H1 (cell line): ENCODE results near the gene PGGHG. TPM values are rescaled to one million over a fixed set of nuclear protein-coding genes. Genes with fewer than 3 reads are reported as not detected.
A peak's percentile ranks its signal among the peaks of the same experiment; 100 is the strongest.
"Not testable (repeated sequence)": the region's sequence is repeated elsewhere in the genome, so short reads cannot be mapped to it uniquely, and the experiment has no call there.

Experiments used
- CTCF ChIA-PET: fragments of 300-600 bp; sonication (Branson Sonifier 250); formaldehyde crosslinking; loops from one replicate; lab custom pipeline; 2021; ENCODE audit not compliant: partially characterized antibody; lab: Charles Lee
- POLR2A ChIA-PET: fragments of 300-600 bp; sonication (Branson Sonifier 250); formaldehyde crosslinking; loops from one replicate; lab custom pipeline; 2021; ENCODE audit warnings: inconsistent platforms; ENCODE audit not compliant: partially characterized antibody; lab: Charles Lee
- DNase-seq, 2 experiments: peaks; one replicate each; pipeline versions ENCODE4 v3.0.0 to v3.0.0-alpha.2; 2010 to 2022; ENCODE audit warnings: low spot score in 2 of 2, low read depth in 1 of 2, mixed read lengths in 1 of 2
- FAIRE-seq: peaks from 2 replicates; lab custom pipeline; 2011; peaks lifted over from hg19 to GRCh38; lab: Jason Lieb, UNC
- H2AFZ ChIP-seq: 2 replicates; pipeline ENCODE4 v1.8.1; 2012; ENCODE audit warnings: low read length, inconsistent platforms
- H2AK5ac ChIP-seq: 2 replicates; pipeline ENCODE4 v1.6.1; 2013; ENCODE audit warnings: low read depth, low read length
- H2BK120ac ChIP-seq: replicated peaks from 2 replicates; pipeline ENCODE3; 2013; ENCODE audit warnings: low read depth, low read length, inconsistent platforms
- H2BK12ac ChIP-seq: 2 replicates; pipeline ENCODE4 v1.6.1; 2013; ENCODE audit warnings: low read depth, low read length
- H2BK15ac ChIP-seq: 2 replicates; pipeline ENCODE4 v1.6.1; 2013; ENCODE audit warnings: low read length
- H2BK20ac ChIP-seq: 2 replicates; pipeline ENCODE4 v1.6.1; 2013; ENCODE audit warnings: low read length
- H2BK5ac ChIP-seq: 2 replicates; pipeline ENCODE4 v1.6.1; 2013; ENCODE audit warnings: low read depth, low read length
- H3K14ac ChIP-seq: 2 replicates; pipeline ENCODE4 v1.6.1; 2013; ENCODE audit warnings: inconsistent platforms; ENCODE audit not compliant: insufficient read length
- H3K18ac ChIP-seq: 2 replicates; pipeline ENCODE4 v1.6.1; 2013; ENCODE audit warnings: low read length; ENCODE audit errors: extremely low read depth
- H3K23ac ChIP-seq: 2 replicates; pipeline ENCODE4 v1.6.1; 2013; ENCODE audit warnings: inconsistent platforms; ENCODE audit not compliant: insufficient read length
- H3K23me2 ChIP-seq: 2 replicates; pipeline ENCODE4 v1.6.1; 2013; ENCODE audit warnings: low read depth, low read length
- H3K27ac ChIP-seq: 2 replicates; pipeline ENCODE4 v1.6.1; 2011; ENCODE audit warnings: low read depth, low read length, inconsistent platforms
- H3K27me3 ChIP-seq, 4 experiments: replicated peaks in 1 of 4; 1 replicate in 1 of 4; 2 replicates in 3 of 4; pipeline versions ENCODE4 v1.6.1 to v1.8.1; 2011 to 2013; ENCODE audit warnings: low read length in 3 of 4, mild to moderate bottlenecking in 3 of 4, inconsistent platforms in 2 of 4, mixed read lengths in 2 of 4, moderate library complexity in 1 of 4; ENCODE audit not compliant: control insufficient read depth in 3 of 4, insufficient read depth in 3 of 4; ENCODE audit errors: extremely low read depth in 1 of 4
- H3K36me3 ChIP-seq, 4 experiments: 2 replicates each; pipeline versions ENCODE4 v1.6.1 to v1.8.1; 2011 to 2013; ENCODE audit warnings: mild to moderate bottlenecking in 4 of 4, low read length in 3 of 4, moderate library complexity in 2 of 4, control low read depth in 1 of 4, inconsistent platforms in 1 of 4; ENCODE audit not compliant: insufficient read depth in 4 of 4, control insufficient read depth in 2 of 4
- H3K4ac ChIP-seq: replicated peaks from 2 replicates; pipeline ENCODE3; 2013; ENCODE audit warnings: low read length, low read depth, mixed read lengths, inconsistent platforms; ENCODE audit not compliant: insufficient read length
- H3K4me1 ChIP-seq, 4 experiments: replicated peaks in 1 of 4; 1 replicate in 1 of 4; 2 replicates in 3 of 4; pipeline versions ENCODE4 v1.6.1 to v1.8.1; 2011 to 2013; ENCODE audit warnings: low read length in 3 of 4, inconsistent platforms in 2 of 4, mixed read lengths in 1 of 4; ENCODE audit not compliant: insufficient read depth in 4 of 4, control insufficient read depth in 3 of 4
- H3K4me2 ChIP-seq, 2 experiments: 2 replicates each; pipeline versions ENCODE4 v1.6.1 to v1.8.1; 2011 to 2013; ENCODE audit warnings: low read depth in 2 of 2, low read length in 2 of 2, control low read depth in 1 of 2, inconsistent platforms in 1 of 2, mild to moderate bottlenecking in 1 of 2; ENCODE audit not compliant: insufficient read depth in 1 of 2
- H3K4me3 ChIP-seq, 4 experiments: fragments of 200-600, 300-600 bp in 1 of 4; sonication (generic), shearing (Covaris generic), sonication (Bioruptor Twin) in 1 of 4; 2 replicates each; pipeline versions ENCODE4 v1.5.1 to v1.8.1; 2011 to 2016; ENCODE audit warnings: low read length in 4 of 4, low read depth in 3 of 4, control low read depth in 2 of 4, inconsistent platforms in 2 of 4, mild to moderate bottlenecking in 2 of 4, mixed read lengths in 1 of 4, moderate library complexity in 1 of 4; ENCODE audit not compliant: insufficient read depth in 2 of 4; ENCODE audit errors: extremely low read depth in 1 of 4
- H3K56ac ChIP-seq: replicated peaks from 2 replicates; pipeline ENCODE3; 2013; ENCODE audit warnings: low read depth, mild to moderate bottlenecking, mixed read lengths, low read length, inconsistent platforms; ENCODE audit not compliant: insufficient read length
- H3K79me1 ChIP-seq: 2 replicates; pipeline ENCODE4 v1.6.1; 2013; ENCODE audit warnings: low read depth, low read length, control low read depth
- H3K79me2 ChIP-seq, 2 experiments: 2 replicates each; pipeline versions ENCODE4 v1.6.1 to v1.8.1; 2012 to 2013; ENCODE audit warnings: low read length in 2 of 2, mild to moderate bottlenecking in 2 of 2, inconsistent platforms in 1 of 2; ENCODE audit not compliant: insufficient read depth in 2 of 2, control insufficient read depth in 1 of 2
- H3K9ac ChIP-seq, 4 experiments: replicated peaks in 1 of 4; 1 replicate in 1 of 4; 2 replicates in 3 of 4; pipeline versions ENCODE4 v1.6.1 to v1.8.1; 2011 to 2013; ENCODE audit warnings: low read depth in 3 of 4, low read length in 3 of 4, control low read depth in 2 of 4, mild to moderate bottlenecking in 2 of 4, moderate library complexity in 2 of 4, inconsistent platforms in 1 of 4; ENCODE audit errors: extremely low read depth in 1 of 4
- H3K9me3 ChIP-seq, 2 experiments: 2 replicates each; pipeline versions ENCODE4 v1.6.1 to v1.8.1; 2012 to 2013; ENCODE audit warnings: mild to moderate bottlenecking in 2 of 2, moderate library complexity in 2 of 2, control low read depth in 1 of 2, inconsistent platforms in 1 of 2, low read depth in 1 of 2, low read length in 1 of 2, mixed read lengths in 1 of 2; ENCODE audit not compliant: insufficient read depth in 2 of 2
- H4K20me1 ChIP-seq, 2 experiments: replicated peaks in 1 of 2; 2 replicates each; pipeline versions ENCODE3 to v1.8.1; 2011 to 2013; ENCODE audit warnings: inconsistent platforms in 2 of 2, low read length in 2 of 2, mild to moderate bottlenecking in 1 of 2; ENCODE audit not compliant: insufficient read depth in 2 of 2, control insufficient read depth in 1 of 2
- H4K5ac ChIP-seq: 2 replicates; pipeline ENCODE4 v1.6.1; 2013; ENCODE audit warnings: low read length, low read depth, mixed read lengths, inconsistent platforms; ENCODE audit not compliant: insufficient read length
- H4K8ac ChIP-seq: 2 replicates; pipeline ENCODE4 v1.8.0; 2013; ENCODE audit warnings: mild to moderate bottlenecking, moderate library complexity, low read length, inconsistent platforms; ENCODE audit not compliant: insufficient read depth; ENCODE audit errors: extremely low read depth
- H4K91ac ChIP-seq: replicated peaks from 2 replicates; pipeline ENCODE3; 2013; ENCODE audit warnings: low read length, mixed read lengths, inconsistent platforms; ENCODE audit not compliant: insufficient read length
- WGBS, 2 experiments: shearing (Covaris generic) in 1 of 2; methylation state at CpG; one replicate each; pipeline versions ENCODE4 v1.1.6 to v1.1.7; 2013 to 2015; ENCODE audit warnings: low lambda C conversion rate in 2 of 2, mixed read lengths in 2 of 2, inconsistent platforms in 1 of 2, low coverage in 1 of 2, missing lambda C conversion rate in 1 of 2; ENCODE audit not compliant: insufficient replicate concordance in 2 of 2, insufficient coverage in 1 of 2, insufficient read length in 1 of 2; ENCODE audit errors: extremely low coverage in 1 of 2, missing lambda C conversion rate in 1 of 2; 5-methylcytosine and 5-hydroxymethylcytosine counted together
- polyA plus RNA-seq, 7 experiments: library from polyadenylated mRNA; depleted of rRNA in 3 of 7; stranded (reverse) in 5 of 7; unstranded in 2 of 7; fragments of >200 nt in 5 of 7; fragments of 200-250 nt in 2 of 7; gene quantifications; 1 replicate in 5 of 7; 2 replicates in 1 of 7; 4 replicates in 1 of 7; pipeline versions ENCODE4 v1.2.1 to v1.2.3, GENCODE V29; 2011 to 2013; ENCODE audit warnings: missing spikeins in 2 of 7, mixed read lengths in 2 of 7
- total RNA-seq: library from RNA; stranded (reverse); fragmentation: NEBNext Ultra II Directional; extraction: Animal tissue kit (Norgen Biotek cat#: 25700); gene quantifications from 2 replicates; pipeline ENCODE4 v1.2.1, GENCODE V29; 2021

PGGHG gene
- total and polyA plus RNA-seq, 2 of the 8 experiments (the other 6 are each of a cell fraction or from before 2014, with no cell fraction given) = 34.8 to 60.7 TPM

DNA sequence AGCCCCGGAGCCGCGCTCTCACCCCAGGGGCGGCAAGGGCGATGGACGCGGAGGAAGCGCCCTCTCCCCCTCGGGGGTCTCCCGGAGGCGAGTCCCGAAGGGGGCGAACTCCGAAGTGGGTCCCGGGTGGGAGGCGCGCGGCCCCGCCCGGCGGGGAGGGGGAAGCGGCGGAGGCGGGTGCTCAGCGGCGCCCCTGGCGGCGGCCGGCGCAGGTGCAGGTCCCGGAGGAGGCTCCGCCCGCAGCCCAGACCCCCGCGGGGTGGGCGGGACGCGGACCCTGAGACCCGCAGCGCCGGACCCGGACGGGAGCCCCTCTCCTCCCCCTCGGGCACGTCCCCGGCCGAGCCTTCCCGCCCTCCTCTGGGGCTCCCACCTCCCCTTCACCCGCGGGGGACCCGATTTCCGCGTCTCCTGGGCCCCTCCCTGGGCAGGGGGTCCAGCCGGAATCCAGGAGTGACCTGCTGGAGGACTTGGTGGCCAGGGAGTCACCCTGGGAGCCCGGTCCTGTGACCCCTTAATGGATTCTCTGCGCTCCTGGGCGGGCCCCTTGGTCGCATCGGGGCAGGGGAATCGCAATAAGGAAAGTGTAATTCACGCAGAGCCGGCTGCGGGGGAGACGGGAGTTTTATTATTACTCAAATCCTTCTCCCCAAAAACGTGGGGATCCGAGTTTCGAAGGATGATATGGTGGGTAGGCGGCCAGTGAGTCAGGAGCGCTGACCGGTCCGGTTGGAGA lies 22.3 kb downstream of the PGGHG start:
- H3K4ac ChIP-seq, FAIRE-seq, H3K23ac ChIP-seq, H3K79me1 ChIP-seq, H3K27ac ChIP-seq, H2BK120ac ChIP-seq, H3K9me3 ChIP-seq, DNase-seq, H2AFZ ChIP-seq, H4K8ac ChIP-seq, H3K27me3 ChIP-seq, H2BK15ac ChIP-seq, H2AK5ac ChIP-seq, H4K91ac ChIP-seq, H3K18ac ChIP-seq, H4K5ac ChIP-seq, H3K36me3 ChIP-seq, H3K9ac ChIP-seq, H2BK5ac ChIP-seq, H3K14ac ChIP-seq, H3K56ac ChIP-seq, H2BK12ac ChIP-seq, H4K20me1 ChIP-seq, H2BK20ac ChIP-seq: not testable (repeated sequence)
- Histone ChIP-seq H3K23me2 (peaks cover 21% of the 10 kb centered on the region; the same call in 1 of the 2 replicates), H3K4me3 (peak overlapping the region in 1 of 4 experiments; percentile 39; a peak in 1 of 8 replicates), H3K79me2 (peaks cover 0 to 21% of the 10 kb centered on the region in 2 experiments; a peak in 2 of 4 replicates), H3K4me2 (peak overlapping the region; percentile 52 to 75; a peak in 2 of 4 replicates), H3K4me1 (peaks cover 10 to 49% (median 42%) of the 10 kb centered on the region in 4 experiments)
- ChIA-PET POLR2A (interaction anchor here (0.8 to 1.3 kb wide), 3 partner anchors 16 to 38 kb away, joined by 3 read pairs; no protein-coding TSS in a partner anchor), CTCF (interaction anchor here (1.5 to 1.9 kb wide), 3 partner anchors 42 to 61 kb away, joined by 6 to 8 read pairs (median 6); no protein-coding TSS in a partner anchor)
- 33% methylated on average over 10 of the region's 71 CpGs; no CpG with 5 or more reads in 1 of the 2 experiments for WGBS, 2 experiments
